Uterus (tissue), 4 donors: ENCODE data around the gene CPA3. TPM values are rescaled to one million over a fixed set of nuclear protein-coding genes. Genes with fewer than 3 reads are reported as not detected.

Experiments used
- DNase-seq, 2 donors: peaks; one replicate each; pipeline ENCODE4 v3.0.0-alpha.2; 2019 to 2020
- H3K27ac ChIP-seq, 2 donors: fragments of 200-600 bp; sonication (generic); 1 replicate in 1 of 2; 2 replicates in 1 of 2; pipeline ENCODE4 v1.5.1; 2016 to 2018
- H3K27me3 ChIP-seq, 2 donors: fragments of 200-600 bp; sonication (generic); one replicate each; pipeline ENCODE4 v1.5.1; 2018 to 2019; ENCODE audit warnings: control low read depth in 1 of 2
- H3K36me3 ChIP-seq, 2 donors: fragments of 200-600 bp; sonication (generic); one replicate each; pipeline ENCODE4 v1.5.1; 2019; ENCODE audit warnings: control low read depth in 1 of 2
- H3K4me1 ChIP-seq, 2 donors: fragments of 200-600 bp; sonication (generic); one replicate each; pipeline ENCODE4 v1.5.1; 2018 to 2019; ENCODE audit warnings: control low read depth in 1 of 2
- H3K4me3 ChIP-seq, 2 donors: fragments of 200-600 bp; sonication (generic); 1 replicate in 1 of 2; 2 replicates in 1 of 2; pipeline ENCODE4 v1.5.1; 2018 to 2019; ENCODE audit warnings: mild to moderate bottlenecking in 1 of 2
- H3K9me3 ChIP-seq, 2 donors: fragments of 200-600 bp; sonication (generic); one replicate each; pipeline ENCODE4 v1.5.1; 2019; ENCODE audit warnings: control low read depth in 1 of 2
- CTCF ChIP-seq, 4 experiments: fragments of 200-600 bp in 2 of 4; fragments of 450-650 bp in 2 of 4; sonication (generic) in 2 of 4; IDR thresholded peaks; one replicate each; pipeline ENCODE4 v1.5.1; 2016 to 2019; ENCODE audit warnings: antibody characterized with exemption in 4 of 4, mild to moderate bottlenecking in 2 of 4, moderate library complexity in 1 of 4
- POLR2A ChIP-seq, 2 donors: fragments of 450-650 bp; IDR thresholded peaks; one replicate each; pipeline ENCODE4 v1.6.1; 2016; ENCODE audit warnings: antibody characterized with exemption in 2 of 2, mild to moderate bottlenecking in 1 of 2, moderate library complexity in 1 of 2
- intact Hi-C: fragments of 100-400 bp; cut with DNase I; formaldehyde crosslinking; loops from one replicate; pipeline ENCODE4 v1.15.1; 2023; ENCODE audit warnings: low total_unique reads
- total RNA-seq, 4 donors: library from RNA; depleted of rRNA in 3 of 4; stranded (reverse); fragments of >200 nt in 3 of 4; gene quantifications; one replicate each; pipeline versions ENCODE4 v1.1.0 to v1.2.4, GENCODE V29; 2014 to 2023
- donor health status: DM: yes; HTN: yes; CAD: no.

Gene CPA3
- total RNA-seq, 4 donors from 2014 or later = 2.4 to 36.6 (median 6.0) TPM

DNA sequence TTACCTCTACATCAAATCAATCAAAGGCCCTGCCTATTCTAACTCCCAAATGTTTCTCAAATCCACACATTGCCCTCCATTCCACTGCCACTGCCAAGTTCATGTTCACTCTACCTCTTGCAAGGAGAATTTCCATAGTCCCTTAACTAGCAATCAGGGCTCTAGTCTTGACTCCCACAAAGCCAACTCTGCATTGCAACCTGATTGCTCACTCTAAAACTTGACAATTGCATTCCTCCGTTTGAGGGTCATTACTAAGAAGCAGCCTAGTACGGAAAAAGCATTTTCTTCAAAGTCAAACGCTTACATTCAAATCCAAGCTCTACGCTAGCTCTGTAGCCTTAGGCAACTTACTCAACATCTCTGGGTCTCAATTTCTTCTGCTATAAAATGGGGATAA is 1.2 kb downstream of the CPA3 start:
- no peak overlapping the region for H3K4me3 ChIP-seq
- no peak overlapping the region for H3K27ac ChIP-seq
- H3K9me3 ChIP-seq = no peaks in the 10 kb centered on the region
- intact Hi-C loops = no loop called here
- no peaks in the 10 kb centered on the region for H3K4me1 ChIP-seq
- no peak for TF ChIP-seq POLR2A (IDR thresholded peaks at IDR 0.05)
- TF ChIP-seq CTCF (IDR thresholded peaks at IDR 0.05) = no peak
- no peaks in the 10 kb centered on the region for H3K27me3 ChIP-seq
- no peak for DNase-seq
- H3K36me3 ChIP-seq = no peaks in the 10 kb centered on the region

- intact Hi-C loops = no loop called here
- no peak for DNase-seq
- Histone ChIP-seq H3K27me3 (no peaks in the 10 kb centered on the region), H3K9me3 (no peaks in the 10 kb centered on the region), H3K4me1 (no peaks in the 10 kb centered on the region), H3K27ac (no peak overlapping the region), H3K36me3 (no peaks in the 10 kb centered on the region), H3K4me3 (no peak overlapping the region)
- TF ChIP-seq CTCF (IDR thresholded peaks at IDR 0.05) = no peak
- TF ChIP-seq POLR2A (IDR thresholded peaks at IDR 0.05) = no peak
These were observed 8.3 kb downstream of the CPA3 start for GRCh38 chr3:148873270-148873927.

DNA sequence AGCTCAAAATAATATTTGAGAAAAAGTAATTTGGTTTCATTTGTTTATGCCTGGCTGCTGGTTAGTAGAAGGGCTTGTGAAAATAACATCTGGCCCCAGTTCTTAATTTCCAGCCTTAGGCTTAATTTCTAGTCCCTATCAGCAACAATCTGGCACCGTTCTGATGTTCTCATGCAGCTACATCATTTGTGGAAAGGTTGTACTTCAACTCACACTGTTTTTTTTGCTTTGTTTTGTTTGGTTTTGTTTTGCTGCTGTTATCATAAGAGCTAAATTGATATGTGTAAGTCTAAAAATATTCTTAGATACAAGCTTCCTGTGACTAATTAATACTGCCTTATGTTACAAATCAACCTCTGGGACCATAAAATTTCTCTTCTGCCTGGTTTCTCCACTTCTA is 8.9 kb downstream of the CPA3 start:
- H3K36me3 ChIP-seq = no peaks in the 10 kb centered on the region
- no peak overlapping the region for H3K4me3 ChIP-seq
- intact Hi-C loops = no loop called here
- no peak for DNase-seq
- H3K4me1 ChIP-seq = no peaks in the 10 kb centered on the region
- no peaks in the 10 kb centered on the region for H3K9me3 ChIP-seq
- H3K27ac ChIP-seq = no peak overlapping the region
- no peak for TF ChIP-seq POLR2A (IDR thresholded peaks at IDR 0.05)
- no peak for TF ChIP-seq CTCF (IDR thresholded peaks at IDR 0.05)
- H3K27me3 ChIP-seq = no peaks in the 10 kb centered on the region

DNA sequence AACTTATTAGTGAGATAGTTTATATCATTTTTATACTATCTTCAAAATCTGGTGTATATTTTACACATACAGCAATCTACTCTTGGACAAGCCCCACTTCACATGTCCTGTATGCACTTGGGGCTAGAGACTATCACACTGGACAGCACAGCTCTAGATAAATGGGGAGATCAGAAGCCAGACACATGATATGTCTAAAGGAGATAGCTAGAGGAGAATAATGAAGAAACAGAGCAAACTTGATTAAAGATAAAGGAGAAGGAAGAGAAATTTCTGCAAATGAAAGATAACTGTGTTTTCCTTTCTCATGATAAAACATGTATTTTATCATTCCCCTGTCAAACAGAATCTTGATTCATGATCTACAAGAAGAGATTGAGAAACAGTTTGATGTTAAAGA is 13.0 kb downstream of the CPA3 start:
- H3K4me1 ChIP-seq = no peaks in the 10 kb centered on the region
- intact Hi-C loops = no loop called here
- H3K27ac ChIP-seq = no peak overlapping the region
- no peak overlapping the region for H3K4me3 ChIP-seq
- H3K36me3 ChIP-seq = no peaks in the 10 kb centered on the region
- no peaks in the 10 kb centered on the region for H3K9me3 ChIP-seq
- no peaks in the 10 kb centered on the region for H3K27me3 ChIP-seq
- TF ChIP-seq POLR2A (IDR thresholded peaks at IDR 0.05) (no peak), CTCF (IDR thresholded peaks at IDR 0.05) (no peak)
- DNase-seq = no peak

DNA sequence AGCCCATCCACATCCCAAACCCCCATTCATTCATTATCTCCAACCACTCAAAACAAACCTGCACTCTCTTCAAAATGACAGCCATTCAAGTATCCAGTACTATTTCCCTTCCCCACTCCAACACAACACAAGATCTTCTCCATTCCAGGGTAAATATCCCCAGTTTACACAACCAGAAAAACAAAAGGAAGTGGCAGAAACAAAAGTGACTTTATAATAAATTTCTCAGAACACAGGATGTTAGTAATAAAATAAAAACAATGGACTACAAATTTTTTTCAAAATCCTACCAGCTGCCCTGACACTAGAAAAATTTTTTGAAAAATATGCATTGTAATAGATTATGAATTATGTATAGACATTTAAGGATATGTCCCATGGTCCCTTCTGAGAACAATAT is 14.2 kb downstream of the CPA3 start:
- no peak overlapping the region for H3K4me3 ChIP-seq
- no peaks in the 10 kb centered on the region for H3K36me3 ChIP-seq
- no peaks in the 10 kb centered on the region for H3K27me3 ChIP-seq
- no peaks in the 10 kb centered on the region for H3K9me3 ChIP-seq
- H3K27ac ChIP-seq = no peak overlapping the region
- no peaks in the 10 kb centered on the region for H3K4me1 ChIP-seq
- TF ChIP-seq POLR2A (IDR thresholded peaks at IDR 0.05) (no peak), CTCF (IDR thresholded peaks at IDR 0.05) (no peak)
- intact Hi-C loops = no loop called here
- no peak for DNase-seq
